Glomerular endothelial cell (primary cell): ENCODE measurements around the gene SLC2A4. TPM values are rescaled to one million over a fixed set of nuclear protein-coding genes. Genes with fewer than 3 reads are reported as not detected.

ENCODE experiments used
- DNase-seq: peaks from one replicate; pipeline ENCODE4 v3.0.0-alpha.2; 2011; ENCODE audit warnings: low read depth, low spot score; ENCODE audit errors: extremely low read depth
- total RNA-seq: library from RNA; depleted of rRNA; stranded (reverse); fragments of >200 nt; gene quantifications from 2 replicates; pipeline ENCODE4 v1.2.3, GENCODE V29; 2015

The SLC2A4 gene
- total RNA-seq, 1 donor from 2014 or later = not detected

GRCh38 chr17:7246779-7247178 is 34.7 kb upstream of the SLC2A4 start:
- no peak for DNase-seq

DNA sequence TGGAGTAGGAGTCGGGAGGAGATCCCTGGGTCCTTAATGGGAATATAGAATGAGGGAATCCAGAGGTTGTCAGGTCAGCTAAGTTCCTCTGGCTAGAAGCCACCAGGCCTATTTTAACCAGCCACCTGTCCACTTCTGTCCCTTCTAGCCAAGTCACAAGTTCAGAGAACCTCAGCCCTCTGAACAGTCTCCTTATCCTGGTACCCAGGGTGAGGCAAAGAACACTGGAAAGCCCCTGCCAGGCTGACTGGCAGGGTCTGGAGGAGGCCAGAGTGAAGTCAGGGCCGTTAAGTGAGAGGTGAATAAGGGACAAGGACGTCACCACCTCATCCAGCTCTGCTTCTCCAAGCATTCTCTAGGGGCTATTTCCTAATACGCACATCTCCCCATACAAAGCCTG is 32.7 kb upstream of the SLC2A4 start:
- DNase-seq = no peak

- no peak for DNase-seq
These were observed 32.3 kb upstream of the SLC2A4 start for GRCh38 chr17:7249214-7249613.

DNA sequence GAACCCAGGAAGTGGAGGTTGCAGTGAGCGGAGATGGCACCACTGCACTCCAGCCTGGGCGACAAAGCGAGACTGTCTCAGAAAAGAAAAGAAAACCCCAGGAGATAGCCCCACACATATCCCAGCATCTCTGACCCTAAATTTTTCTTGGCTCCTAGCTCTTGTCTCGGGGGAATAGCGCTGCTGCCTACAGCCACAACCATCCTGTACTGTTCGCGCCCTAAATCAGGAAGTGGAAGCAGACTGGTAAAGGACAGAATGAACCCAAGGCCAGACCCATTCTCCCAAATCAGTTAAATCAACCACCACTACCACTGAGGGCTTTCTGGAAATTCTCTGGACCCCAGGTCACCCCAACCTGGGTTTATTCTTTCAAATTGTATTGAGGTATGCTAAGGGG is 31.7 kb upstream of the SLC2A4 start:
- DNase-seq = no peak

DNA sequence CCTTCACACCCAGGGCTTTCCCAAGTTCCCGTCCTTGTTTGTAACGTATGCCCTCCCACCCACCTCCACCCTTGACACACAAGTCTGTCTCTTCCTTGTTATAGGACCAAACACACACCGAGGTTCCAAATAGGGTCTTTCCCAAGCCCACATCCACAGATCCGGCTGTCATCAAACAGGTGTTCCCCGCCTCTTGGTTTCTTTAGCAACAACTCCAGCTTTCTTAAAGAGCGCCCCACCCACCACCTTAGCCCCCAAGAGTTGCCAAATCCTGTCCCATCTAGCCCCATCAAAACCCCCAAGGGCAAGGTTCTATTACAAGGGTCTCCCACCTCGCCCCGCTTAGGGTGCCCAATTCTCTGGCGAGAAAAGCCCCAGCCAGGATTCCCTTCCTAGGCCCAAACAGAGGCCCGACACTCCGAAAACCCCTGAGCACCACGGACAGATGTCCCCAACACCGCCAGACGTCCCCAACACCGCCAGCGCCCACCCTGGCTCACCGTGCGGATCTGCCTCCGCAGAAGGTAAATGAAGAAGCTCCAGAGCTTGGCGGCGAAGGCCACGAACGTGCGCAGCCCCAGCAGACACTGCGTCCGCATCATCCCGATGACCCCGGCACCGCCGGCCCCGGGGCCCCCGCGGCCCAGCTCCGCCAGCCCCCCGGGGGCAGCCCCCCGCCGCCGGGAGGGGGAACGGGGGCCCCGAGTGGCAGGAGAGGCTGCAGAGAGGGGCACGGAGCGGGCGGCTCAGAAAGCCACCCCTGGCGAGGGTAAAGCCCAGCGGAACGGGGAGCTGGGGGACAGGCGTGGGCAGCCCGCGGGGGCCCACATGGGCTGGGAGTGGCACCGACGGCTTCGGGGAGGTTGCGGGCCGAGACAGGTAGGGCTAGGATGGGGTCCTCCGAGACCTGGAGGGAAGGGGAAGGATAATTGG is 30.6 kb upstream of the SLC2A4 start:
- no peak for DNase-seq

GRCh38 chr17:7251661-7252175 is 29.8 kb upstream of the SLC2A4 start, which contains the start of gene CTDNEP1:
CTDNEP1 (minus strand) TSS chr17:7251734; CDS start chr17:7251296, 438 bp downstream.
- peak; percentile 98 for DNase-seq

GRCh38 chr17:7252176-7253043 is 29.1 kb upstream of the SLC2A4 start, which contains the start of gene ELP5:
ELP5 (plus strand) TSS chr17:7252215; CDS start chr17:7252551, 336 bp downstream.
- peak; percentile 73 for DNase-seq

DNA sequence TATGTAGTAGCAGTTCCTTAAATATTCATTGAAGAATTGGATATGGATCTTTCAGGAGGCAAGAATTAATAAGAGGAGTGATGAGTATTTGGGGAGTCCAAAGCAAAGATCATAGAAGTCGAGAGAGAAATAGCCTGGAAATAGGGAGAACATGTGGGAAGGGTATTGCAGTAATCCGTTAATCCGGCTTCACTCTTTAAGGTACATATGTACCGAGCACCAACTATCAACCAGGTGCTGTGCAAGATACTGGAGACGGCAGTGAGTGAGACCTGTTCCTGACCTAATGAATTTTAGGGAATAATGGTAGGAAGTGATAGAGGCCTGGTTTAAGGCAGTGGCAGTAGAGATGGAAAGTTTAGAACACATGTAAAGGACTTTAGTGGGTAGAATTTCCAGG is 28.4 kb upstream of the SLC2A4 start:
- no peak for DNase-seq

- DNase-seq = no peak
These were observed 27.0 kb upstream of the SLC2A4 start for GRCh38 chr17:7254511-7254910.

- DNase-seq = no peak
These were observed 24.6 kb upstream of the SLC2A4 start for GRCh38 chr17:7256766-7257456.

DNA sequence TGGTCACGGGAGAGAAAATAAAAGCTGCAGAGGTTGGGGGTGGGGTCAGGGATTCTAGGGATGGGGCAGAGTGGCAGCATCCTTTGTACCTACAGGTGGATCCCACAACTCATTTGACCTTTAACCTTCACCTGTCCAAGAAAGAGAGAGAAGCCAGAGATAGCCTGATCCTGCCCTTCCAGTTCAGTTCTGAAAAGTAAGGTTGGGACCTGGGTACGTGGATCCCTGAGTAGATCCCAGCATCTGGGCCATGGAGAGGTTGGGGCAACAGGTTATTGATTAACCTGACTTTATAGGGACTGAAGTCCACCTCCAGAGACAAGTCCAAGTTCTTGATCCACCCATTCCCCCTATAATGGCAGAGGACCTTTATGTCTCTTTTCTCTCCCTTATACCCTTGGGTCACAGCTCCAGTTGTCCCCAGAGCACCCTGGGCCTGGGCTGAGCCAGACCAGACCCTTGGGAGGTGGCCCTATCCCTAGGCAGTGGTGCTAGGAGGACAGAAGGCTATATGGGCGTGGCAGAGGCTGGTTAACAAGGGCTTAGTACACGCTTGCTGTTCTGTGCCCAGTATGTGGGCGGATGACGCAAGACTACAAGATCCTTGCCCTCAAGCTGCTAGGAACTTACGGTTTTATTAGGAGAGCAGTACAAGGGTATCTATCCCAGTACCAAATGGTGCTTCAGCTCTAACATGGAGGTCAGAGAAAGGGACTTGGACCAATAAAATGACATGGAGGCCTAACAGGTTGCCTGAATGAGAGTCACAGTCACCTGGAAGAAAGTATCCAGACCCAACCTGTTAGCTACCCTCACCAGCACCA is 22.6 kb upstream of the SLC2A4 start:
- no peak for DNase-seq

GRCh38 chr17:7259555-7259889 is 22.0 kb upstream of the SLC2A4 start:
- DNase-seq = no peak

- DNase-seq = no peak
These were observed 21.4 kb upstream of the SLC2A4 start for GRCh38 chr17:7260151-7260550.

DNA sequence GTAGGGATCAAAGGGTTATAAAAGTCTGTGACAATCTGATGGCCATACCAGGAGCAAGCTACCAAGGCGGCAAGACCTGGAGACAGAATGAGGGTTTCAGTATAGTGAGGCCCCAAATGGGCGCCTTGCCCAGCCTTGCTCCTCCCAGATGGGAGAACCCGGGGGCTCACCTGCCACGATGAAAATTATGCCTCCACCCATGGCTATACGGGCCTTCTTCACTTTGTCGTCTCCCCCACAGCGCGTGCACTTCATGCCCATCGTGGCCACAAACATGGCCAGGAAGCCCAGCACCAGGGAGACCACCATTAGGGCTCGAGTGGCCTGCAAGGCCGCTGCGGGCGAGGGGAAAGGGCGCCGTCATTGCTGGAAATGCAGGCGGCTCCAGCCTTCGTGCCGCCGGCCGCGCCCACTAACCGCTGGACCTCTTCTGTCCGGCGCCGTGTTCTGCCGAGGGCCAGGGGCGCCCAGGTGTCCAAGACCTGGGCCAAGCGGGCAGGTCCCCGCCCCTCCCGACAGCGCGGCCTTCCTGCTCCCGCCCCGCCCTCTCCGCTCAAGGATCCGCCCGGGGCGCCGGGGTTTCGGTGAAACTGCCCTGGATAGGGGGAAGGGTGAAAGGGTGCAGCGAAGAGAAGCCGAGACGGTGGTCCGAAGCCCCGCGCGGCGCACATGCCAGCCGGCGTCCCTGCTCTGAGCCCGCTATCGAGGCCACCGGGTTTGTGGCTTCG is 20.7 kb upstream of the SLC2A4 start:
- no peak for DNase-seq

GRCh38 chr17:7261379-7262191 is 19.9 kb upstream of the SLC2A4 start:
- DNase-seq = no peak

- DNase-seq = no peak
These were observed 19.2 kb upstream of the SLC2A4 start, which contains the start of gene CLDN7 for GRCh38 chr17:7262192-7262934. CLDN7 (minus strand) TSS chr17:7262478; CDS start chr17:7262043, 435 bp downstream.
